HEK293T (cell line): ENCODE results near the gene MCTP2.

Experiments
- ARNT ChIP-seq: fragments of 450-650 bp; IDR thresholded peaks from 2 replicates; pipeline ENCODE4 v1.6.1; 2017; ENCODE audit warnings: mild to moderate bottlenecking
- BHLHE40 ChIP-seq: fragments of 450-650 bp; IDR thresholded peaks from 2 replicates; pipeline ENCODE4 v1.6.1; 2016; ENCODE audit warnings: mild to moderate bottlenecking, moderate library complexity, borderline replicate concordance
- ELF4 ChIP-seq: fragments of 450-650 bp; IDR thresholded peaks from 2 replicates; pipeline ENCODE4 v1.6.1; 2017; ENCODE audit warnings: antibody characterized with exemption
- FOXA1 ChIP-seq: fragments of 450-650 bp; IDR thresholded peaks from 2 replicates; pipeline ENCODE4 v1.6.1; 2016; ENCODE audit warnings: mild to moderate bottlenecking
- FOXM1 ChIP-seq: fragments of 450-650 bp; IDR thresholded peaks from 2 replicates; pipeline ENCODE4 v1.6.1; 2017; ENCODE audit warnings: mild to moderate bottlenecking, borderline replicate concordance
- HDGF ChIP-seq: fragments of 450-650 bp; IDR thresholded peaks from 2 replicates; pipeline ENCODE4 v1.6.1; 2017; ENCODE audit warnings: antibody characterized with exemption, borderline replicate concordance
- SP1 ChIP-seq: fragments of 450-650 bp; IDR thresholded peaks from 2 replicates; pipeline ENCODE4 v1.6.1; 2017
- TARDBP ChIP-seq: fragments of 450-650 bp; IDR thresholded peaks from 2 replicates; pipeline ENCODE4 v1.6.1; 2016

DNA sequence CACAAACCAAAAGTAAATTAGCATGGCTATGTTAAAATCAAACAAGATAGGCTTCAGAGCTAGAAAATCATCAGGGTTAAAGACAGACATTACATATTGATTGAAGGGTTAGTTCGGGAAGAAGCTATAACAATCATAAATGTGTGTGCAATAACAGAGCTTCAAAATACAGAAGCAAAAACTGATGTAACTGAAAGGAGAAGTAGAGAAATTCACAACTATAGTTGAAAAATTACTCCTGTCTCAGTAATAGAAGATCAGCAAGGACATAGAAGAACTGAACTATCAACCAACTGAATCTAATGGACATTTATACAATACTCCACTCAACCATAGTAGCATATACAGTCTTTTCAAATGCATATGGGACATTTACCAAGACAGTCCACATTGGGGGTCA is 59.4 kb downstream of the MCTP2 start:
- no peak for TF ChIP-seq TARDBP
- TF ChIP-seq FOXA1, result no peak
- TF ChIP-seq BHLHE40, result no peak
- TF ChIP-seq ELF4, result no peak
- no peak for TF ChIP-seq ARNT
- TF ChIP-seq FOXM1, result no peak
- TF ChIP-seq HDGF, result no peak
- no peak for TF ChIP-seq SP1
